Peyer's patch (tissue), 4 donors: ENCODE measurements around the gene CD44. TPM values are rescaled to one million over a fixed set of nuclear protein-coding genes. Genes with fewer than 3 reads are reported as not detected.
A peak's percentile ranks its signal among the peaks of the same experiment; 100 is the strongest.

Source experiments
- DNase-seq, 3 donors: peaks; one replicate each; pipeline ENCODE4 v3.0.0-alpha.2; 2017 to 2019
- H3K27ac ChIP-seq, 4 donors: fragments of 200-600 bp; sonication (generic); one replicate each; pipeline ENCODE4 v1.5.1; 2016 to 2019
- H3K27me3 ChIP-seq, 2 donors: fragments of 200-600 bp; sonication (generic); one replicate each; pipeline ENCODE4 v1.5.1; 2019
- H3K36me3 ChIP-seq, 3 donors: fragments of 200-600 bp; sonication (generic); one replicate each; pipeline ENCODE4 v1.5.1; 2016 to 2019
- H3K4me1 ChIP-seq, 4 donors: fragments of 200-600 bp; sonication (generic); one replicate each; pipeline ENCODE4 v1.5.1; 2016 to 2019
- H3K4me3 ChIP-seq, 4 donors: fragments of 200-600 bp; sonication (generic); 1 replicate in 3 of 4; 2 replicates in 1 of 4; pipeline ENCODE4 v1.5.1; 2016 to 2019; ENCODE audit warnings: mild to moderate bottlenecking in 1 of 4
- H3K9me3 ChIP-seq, 4 donors: fragments of 200-600 bp; sonication (generic); one replicate each; pipeline ENCODE4 v1.5.1; 2016 to 2019; ENCODE audit warnings: mild to moderate bottlenecking in 1 of 4
- CTCF ChIP-seq, 6 experiments: fragments of 450-650 bp in 4 of 6; fragments of 200-600 bp in 2 of 6; sonication (generic) in 1 of 6; IDR thresholded peaks; one replicate each; pipeline ENCODE4 v1.5.1; 2017 to 2019; ENCODE audit warnings: antibody characterized with exemption in 6 of 6, mild to moderate bottlenecking in 3 of 6, moderate library complexity in 1 of 6
- POLR2A ChIP-seq, 2 donors: fragments of 450-650 bp; IDR thresholded peaks; one replicate each; pipeline ENCODE4 v1.5.1; 2017; ENCODE audit warnings: antibody characterized with exemption in 2 of 2, mild to moderate bottlenecking in 2 of 2, moderate library complexity in 2 of 2
- total RNA-seq, 4 donors: library from RNA; depleted of rRNA; stranded (reverse); fragments of >200 nt; gene quantifications; one replicate each; pipeline ENCODE4 v1.1.0, GENCODE V29; 2016

CD44 gene
- total RNA-seq, 4 donors from 2014 or later = 71.6 to 412 (median 130) TPM

- Histone ChIP-seq H3K4me1 (peaks cover 5 to 79% (median 54%) of the 10 kb centered on the region in 4 donors), H3K9me3 (no peaks in the 10 kb centered on the region), H3K27me3 (no peaks in the 10 kb centered on the region), H3K27ac (peak overlapping the region; percentile 80 to 88 (median 84)), H3K36me3 (no peaks in the 10 kb centered on the region), H3K4me3 (peak overlapping the region in 1 of 4 donors; percentile 10)
- peak in 2 of 3 donors; percentile 90 to 94 for DNase-seq
- TF ChIP-seq POLR2A (IDR thresholded peaks at IDR 0.05) (no peak), CTCF (IDR thresholded peaks at IDR 0.05) (no peak)
Measured at GRCh38 chr11:35165423-35166368, 26.7 kb downstream of the CD44 start.

GRCh38 chr11:35166369-35167360 is 27.7 kb downstream of the CD44 start:
- DNase-seq = peak in 1 of 3 donors; percentile 50
- Histone ChIP-seq H3K9me3 (no peaks in the 10 kb centered on the region), H3K27ac (peak overlapping the region; percentile 80 to 88 (median 84)), H3K27me3 (no peaks in the 10 kb centered on the region), H3K36me3 (no peaks in the 10 kb centered on the region), H3K4me1 (peaks cover 5 to 78% (median 52%) of the 10 kb centered on the region in 4 donors), H3K4me3 (peak overlapping the region in 2 of 4 donors; percentile 2 to 13)
- TF ChIP-seq CTCF (IDR thresholded peaks at IDR 0.05) (no peak), POLR2A (IDR thresholded peaks at IDR 0.05) (no peak)

GRCh38 chr11:35167426-35167954 is 28.5 kb downstream of the CD44 start:
- H3K36me3 ChIP-seq = no peaks in the 10 kb centered on the region
- peaks cover 5 to 78% (median 49%) of the 10 kb centered on the region in 4 donors for H3K4me1 ChIP-seq
- TF ChIP-seq POLR2A (IDR thresholded peaks at IDR 0.05) (no peak), CTCF (IDR thresholded peaks at IDR 0.05) (no peak)
- H3K27me3 ChIP-seq = no peaks in the 10 kb centered on the region
- H3K9me3 ChIP-seq = no peaks in the 10 kb centered on the region
- peak overlapping the region; percentile 80 to 88 (median 84) for H3K27ac ChIP-seq
- DNase-seq = no peak
- H3K4me3 ChIP-seq = no peak overlapping the region

GRCh38 chr11:35168671-35169070 is 29.7 kb downstream of the CD44 start:
- H3K27ac ChIP-seq = peak overlapping the region; percentile 39 to 88 (median 81)
- H3K4me3 ChIP-seq = no peak overlapping the region
- no peaks in the 10 kb centered on the region for H3K27me3 ChIP-seq
- no peak for DNase-seq
- peaks cover 5 to 75% (median 44%) of the 10 kb centered on the region in 4 donors for H3K4me1 ChIP-seq
- H3K9me3 ChIP-seq = no peaks in the 10 kb centered on the region
- H3K36me3 ChIP-seq = no peaks in the 10 kb centered on the region
- TF ChIP-seq CTCF (IDR thresholded peaks at IDR 0.05) = no peak
- no peak for TF ChIP-seq POLR2A (IDR thresholded peaks at IDR 0.05)

GRCh38 chr11:35169112-35169511 is 30.1 kb downstream of the CD44 start:
- no peaks in the 10 kb centered on the region for H3K27me3 ChIP-seq
- H3K27ac ChIP-seq = peak overlapping the region in 3 of 4 donors; percentile 39 to 88 (median 82)
- H3K36me3 ChIP-seq = no peaks in the 10 kb centered on the region
- DNase-seq = no peak
- peaks cover 5 to 74% (median 43%) of the 10 kb centered on the region in 4 donors for H3K4me1 ChIP-seq
- H3K4me3 ChIP-seq = no peak overlapping the region
- TF ChIP-seq CTCF (IDR thresholded peaks at IDR 0.05) = no peak
- TF ChIP-seq POLR2A (IDR thresholded peaks at IDR 0.05) = no peak
- H3K9me3 ChIP-seq = no peaks in the 10 kb centered on the region
